Memory B cell (primary cell): ENCODE results near the gene LIMA1.
A peak's percentile ranks its signal among the peaks of the same experiment; 100 is the strongest.
"Not testable (repeated sequence)": the region's sequence is repeated elsewhere in the genome, so short reads cannot be mapped to it uniquely, and the experiment has no call there.

Source experiments
- ATAC-seq: fragments of 150-1000 bp; cut with Tn5 transposase; 2 replicates; pipeline ENCODE4 v1.10.0; 2021; ENCODE audit warnings: low read depth, mild to moderate bottlenecking, moderate library complexity
- DNase-seq, 2 donors: peaks; one replicate each; pipeline ENCODE4 v3.0.0; 2022; ENCODE audit warnings: low spot score in 2 of 2
- H3K27ac Mint-ChIP-seq: one replicate; pipeline ENCODE4 v1.8.0; 2022; ENCODE audit warnings: mild to moderate bottlenecking, moderate library complexity, mixed read lengths
- H3K27me3 Mint-ChIP-seq: one replicate; pipeline ENCODE4 v1.8.0; 2022; ENCODE audit warnings: mixed read lengths
- H3K36me3 Mint-ChIP-seq: one replicate; pipeline ENCODE4 v1.8.0; 2022; ENCODE audit warnings: mild to moderate bottlenecking, mixed read lengths
- H3K4me1 Mint-ChIP-seq: one replicate; pipeline ENCODE4 v1.8.0; 2022; ENCODE audit warnings: mixed read lengths
- H3K4me3 Mint-ChIP-seq: one replicate; pipeline ENCODE4 v1.8.0; 2022; ENCODE audit warnings: mild to moderate bottlenecking, moderate library complexity, mixed read lengths
- H3K9me3 Mint-ChIP-seq: one replicate; pipeline ENCODE4 v1.8.0; 2022; ENCODE audit warnings: mixed read lengths

LIMA1 gene

GRCh38 chr12:50248883-50249282 lies 34.4 kb downstream of the LIMA1 start:
- Mint-ChIP-seq H3K27me3 (peaks cover 14% of the 10 kb centered on the region), H3K4me3 (no peak overlapping the region), H3K27ac (no peak overlapping the region), H3K4me1 (peaks cover 3% of the 10 kb centered on the region), H3K36me3 (peaks cover 10% of the 10 kb centered on the region), H3K9me3 (no peaks in the 10 kb centered on the region)
- no peak for ATAC-seq
- DNase-seq = no peak

GRCh38 chr12:50248411-50248810 lies 34.9 kb downstream of the LIMA1 start:
- Mint-ChIP-seq H3K9me3 (no peaks in the 10 kb centered on the region), H3K36me3 (peaks cover 10% of the 10 kb centered on the region), H3K4me3 (no peak overlapping the region), H3K27me3 (peaks cover 14% of the 10 kb centered on the region), H3K27ac (no peak overlapping the region), H3K4me1 (peaks cover 2% of the 10 kb centered on the region)
- no peak for DNase-seq
- no peak for ATAC-seq

DNA sequence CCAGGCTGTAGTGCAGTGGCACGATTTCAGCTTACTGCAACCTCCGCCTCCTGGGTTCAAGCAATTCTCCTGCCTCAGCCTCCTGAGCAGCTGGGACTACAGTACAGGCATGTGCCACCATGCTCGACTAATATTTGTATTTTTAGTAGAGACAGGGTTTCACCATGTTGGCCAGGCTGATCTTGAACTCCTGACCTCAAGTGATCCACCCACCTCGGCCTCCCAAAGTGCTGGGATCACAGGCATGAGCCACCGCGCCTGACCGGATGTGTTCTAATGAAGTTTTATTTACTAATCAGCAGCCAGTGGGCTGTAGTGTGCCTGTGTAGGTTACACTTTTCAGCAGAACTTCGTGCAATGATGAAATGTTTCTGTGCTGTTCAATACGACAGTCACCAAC lies 35.7 kb downstream of the LIMA1 start:
- H3K27ac Mint-ChIP-seq, H3K9me3 Mint-ChIP-seq, ATAC-seq, H3K36me3 Mint-ChIP-seq, H3K4me3 Mint-ChIP-seq, DNase-seq, H3K4me1 Mint-ChIP-seq: not testable (repeated sequence)
- peaks cover 14% of the 10 kb centered on the region for H3K27me3 Mint-ChIP-seq

GRCh38 chr12:50246873-50247612 lies 36.3 kb downstream of the LIMA1 start:
- no peak overlapping the region for H3K4me3 Mint-ChIP-seq
- H3K4me1 Mint-ChIP-seq = peaks cover 2% of the 10 kb centered on the region
- DNase-seq = no peak
- peaks cover 14% of the 10 kb centered on the region for H3K27me3 Mint-ChIP-seq
- no peak overlapping the region for H3K27ac Mint-ChIP-seq
- H3K9me3 Mint-ChIP-seq = no peaks in the 10 kb centered on the region
- peaks cover 10% of the 10 kb centered on the region for H3K36me3 Mint-ChIP-seq
- no peak for ATAC-seq

DNA sequence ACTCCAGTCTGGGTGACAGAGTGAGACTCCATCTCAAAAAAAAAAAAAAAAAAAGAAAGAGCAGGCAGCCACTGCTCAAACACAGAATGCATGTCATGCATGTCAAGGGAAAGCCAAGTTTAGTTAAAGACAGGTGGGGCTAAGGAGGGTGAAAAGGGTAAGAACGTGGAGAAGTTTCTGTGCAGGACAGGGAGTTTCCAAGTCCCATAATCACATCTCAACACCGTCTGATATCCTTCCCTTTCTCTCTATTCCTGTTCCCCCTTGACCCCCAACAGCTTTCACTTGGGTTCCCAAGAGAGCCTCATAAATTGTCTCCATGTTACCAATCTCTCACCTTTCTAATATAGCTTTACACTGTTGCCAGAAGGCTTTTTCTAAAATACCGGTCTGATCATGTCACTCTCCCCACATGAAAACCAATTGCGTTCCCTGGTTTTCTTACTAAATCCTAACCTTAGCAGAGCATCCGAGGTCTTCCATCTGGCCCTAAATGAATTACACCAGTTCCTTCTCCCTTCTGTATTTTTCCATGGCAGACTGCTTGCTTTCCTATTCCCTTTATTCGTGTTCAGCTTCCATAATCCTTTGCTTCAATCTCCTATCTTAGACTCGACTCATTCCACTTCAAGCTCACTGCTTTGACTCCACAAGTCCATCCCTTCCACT lies 37.0 kb downstream of the LIMA1 start:
- peaks cover 14% of the 10 kb centered on the region for H3K27me3 Mint-ChIP-seq
- H3K27ac Mint-ChIP-seq = no peak overlapping the region
- peaks cover 10% of the 10 kb centered on the region for H3K36me3 Mint-ChIP-seq
- DNase-seq (no peak), ATAC-seq (no peak)
- H3K9me3 Mint-ChIP-seq = no peaks in the 10 kb centered on the region
- H3K4me1 Mint-ChIP-seq = peaks cover 2% of the 10 kb centered on the region
- H3K4me3 Mint-ChIP-seq = no peak overlapping the region

- H3K4me3 Mint-ChIP-seq = no peak overlapping the region
- ATAC-seq (no peak), DNase-seq (no peak)
- H3K4me1 Mint-ChIP-seq = peaks cover 2% of the 10 kb centered on the region
- H3K27ac Mint-ChIP-seq = peak overlapping the region; percentile 24
- peaks cover 10% of the 10 kb centered on the region for H3K36me3 Mint-ChIP-seq
- H3K9me3 Mint-ChIP-seq = no peaks in the 10 kb centered on the region
- H3K27me3 Mint-ChIP-seq = peaks cover 14% of the 10 kb centered on the region
These were observed 39.8 kb downstream of the LIMA1 start for GRCh38 chr12:50243507-50243906.

DNA sequence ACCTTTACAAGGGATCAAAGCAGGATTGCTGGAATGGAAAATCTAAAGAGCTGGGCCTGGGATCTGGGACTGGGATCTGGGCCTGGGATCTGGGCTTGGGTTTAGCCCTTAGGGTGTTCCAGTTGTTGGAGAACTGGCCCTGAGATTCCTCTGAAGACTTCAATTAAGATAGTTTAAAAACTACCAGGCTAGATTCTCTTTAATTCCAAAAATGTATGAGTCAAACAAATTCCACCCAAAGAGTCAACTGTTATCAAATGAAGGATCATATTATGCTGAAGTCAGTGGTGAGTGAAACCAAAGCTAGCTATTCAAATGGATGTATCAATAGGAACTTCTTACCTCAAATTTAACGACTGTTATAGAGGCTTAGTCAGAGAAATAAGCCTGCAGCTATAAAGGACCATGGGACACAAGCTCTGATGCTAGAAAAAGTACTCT lies 40.5 kb downstream of the LIMA1 start:
- no peak overlapping the region for H3K4me3 Mint-ChIP-seq
- H3K27me3 Mint-ChIP-seq = peaks cover 14% of the 10 kb centered on the region
- no peak overlapping the region for H3K27ac Mint-ChIP-seq
- H3K4me1 Mint-ChIP-seq = peaks cover 2% of the 10 kb centered on the region
- DNase-seq = no peak
- peaks cover 8% of the 10 kb centered on the region for H3K36me3 Mint-ChIP-seq
- no peak for ATAC-seq
- no peaks in the 10 kb centered on the region for H3K9me3 Mint-ChIP-seq

DNA sequence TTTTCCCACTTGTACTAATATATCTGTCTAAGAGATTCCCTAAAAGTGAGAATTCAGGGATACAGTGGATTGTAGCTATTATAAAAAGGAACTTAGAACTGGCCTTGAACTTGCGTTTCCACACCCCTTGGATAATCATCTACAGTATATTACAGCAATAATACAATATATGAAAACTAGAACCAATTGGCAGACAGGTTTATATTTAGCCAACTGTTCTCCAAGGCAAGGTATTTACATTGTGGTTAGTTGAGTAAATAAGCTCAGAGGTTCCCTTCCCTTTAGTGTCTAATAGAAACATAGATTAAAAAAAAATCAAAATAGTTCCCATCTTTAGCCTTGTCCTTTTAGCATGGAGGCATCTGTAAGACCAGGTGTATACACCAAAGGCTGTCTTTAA lies 42.1 kb downstream of the LIMA1 start:
- Mint-ChIP-seq H3K9me3 (no peaks in the 10 kb centered on the region), H3K4me1 (no peaks in the 10 kb centered on the region)
- DNase-seq = no peak

GRCh38 chr12:50240792-50241114 lies 42.6 kb downstream of the LIMA1 start:
- H3K36me3 Mint-ChIP-seq = peaks cover 4% of the 10 kb centered on the region
- ATAC-seq = no peak
- H3K27ac Mint-ChIP-seq = no peak overlapping the region
- H3K4me1 Mint-ChIP-seq = no peaks in the 10 kb centered on the region
- H3K27me3 Mint-ChIP-seq = peaks cover 10% of the 10 kb centered on the region
- no peak for DNase-seq
- H3K9me3 Mint-ChIP-seq = no peaks in the 10 kb centered on the region
- H3K4me3 Mint-ChIP-seq = no peak overlapping the region

More for the DNA sequence above, 42.1 kb downstream of the LIMA1 start:
- Mint-ChIP-seq H3K27ac (no peak overlapping the region), H3K4me3 (no peak overlapping the region), H3K36me3 (peaks cover 4% of the 10 kb centered on the region), H3K27me3 (peaks cover 10% of the 10 kb centered on the region)
- ATAC-seq = no peak

- Mint-ChIP-seq H3K4me3 (no peak overlapping the region), H3K4me1 (no peaks in the 10 kb centered on the region), H3K36me3 (peaks cover 4% of the 10 kb centered on the region), H3K27ac (no peak overlapping the region), H3K27me3 (peaks cover 7% of the 10 kb centered on the region), H3K9me3 (no peaks in the 10 kb centered on the region)
- no peak for DNase-seq
- no peak for ATAC-seq
These were observed 43.1 kb downstream of the LIMA1 start for GRCh38 chr12:50240096-50240791.

DNA sequence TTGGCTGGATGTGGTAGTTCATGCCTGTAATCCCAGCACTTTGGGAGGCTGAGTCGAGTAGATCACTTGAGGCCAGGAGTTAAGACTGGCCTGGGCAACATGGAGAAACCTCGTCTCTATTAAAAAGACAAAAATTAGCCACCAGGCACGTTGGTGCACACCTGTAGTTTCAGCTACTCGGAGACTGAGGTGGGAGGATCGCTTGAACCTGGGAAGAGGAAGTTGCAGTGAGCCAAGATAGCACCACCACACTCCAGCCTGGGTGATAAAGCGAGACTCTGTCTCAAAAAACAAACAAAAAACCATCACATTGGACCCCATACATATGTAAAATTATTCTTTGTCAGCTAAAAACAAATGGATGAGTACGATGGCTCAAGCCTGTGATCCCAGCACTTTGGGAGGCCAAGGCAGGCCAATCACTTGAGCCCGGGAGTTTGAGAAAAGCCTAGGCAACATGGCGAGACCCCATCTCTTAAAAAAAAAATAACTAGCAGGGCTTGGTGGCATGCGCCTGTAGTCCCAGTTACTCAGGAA lies 43.9 kb downstream of the LIMA1 start:
- Mint-ChIP-seq H3K4me1 (no peaks in the 10 kb centered on the region), H3K4me3 (no peak overlapping the region), H3K27ac (no peak overlapping the region), H3K9me3 (no peaks in the 10 kb centered on the region), H3K36me3 (no peaks in the 10 kb centered on the region), H3K27me3 (peaks cover 2% of the 10 kb centered on the region)
- no peak for ATAC-seq
- no peak for DNase-seq

DNA sequence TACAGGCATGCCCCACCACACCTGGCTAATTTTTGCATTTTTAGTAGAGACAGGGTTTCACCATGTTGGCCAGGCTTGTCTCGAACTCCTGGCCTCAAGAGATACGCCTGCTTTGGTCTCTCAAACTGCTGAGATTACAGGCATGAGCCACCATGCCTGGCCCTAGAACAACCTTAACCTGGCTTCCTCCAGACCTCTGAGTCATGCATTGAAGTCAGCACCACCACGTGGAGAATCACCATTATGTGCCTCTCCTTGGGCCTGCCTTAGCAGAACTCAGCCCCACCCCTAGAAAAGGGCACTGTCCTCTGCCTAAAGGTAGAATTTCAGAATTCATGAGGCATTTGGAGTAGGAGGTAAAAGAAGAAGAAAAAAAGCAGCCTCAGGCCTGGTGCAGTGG lies 49.0 kb downstream of the LIMA1 start:
- DNase-seq (no peak), ATAC-seq (no peak)
- peaks cover 2% of the 10 kb centered on the region for H3K27me3 Mint-ChIP-seq
- H3K4me1 Mint-ChIP-seq = no peaks in the 10 kb centered on the region
- no peaks in the 10 kb centered on the region for H3K9me3 Mint-ChIP-seq
- H3K27ac Mint-ChIP-seq = no peak overlapping the region
- H3K4me3 Mint-ChIP-seq = no peak overlapping the region
- no peaks in the 10 kb centered on the region for H3K36me3 Mint-ChIP-seq

DNA sequence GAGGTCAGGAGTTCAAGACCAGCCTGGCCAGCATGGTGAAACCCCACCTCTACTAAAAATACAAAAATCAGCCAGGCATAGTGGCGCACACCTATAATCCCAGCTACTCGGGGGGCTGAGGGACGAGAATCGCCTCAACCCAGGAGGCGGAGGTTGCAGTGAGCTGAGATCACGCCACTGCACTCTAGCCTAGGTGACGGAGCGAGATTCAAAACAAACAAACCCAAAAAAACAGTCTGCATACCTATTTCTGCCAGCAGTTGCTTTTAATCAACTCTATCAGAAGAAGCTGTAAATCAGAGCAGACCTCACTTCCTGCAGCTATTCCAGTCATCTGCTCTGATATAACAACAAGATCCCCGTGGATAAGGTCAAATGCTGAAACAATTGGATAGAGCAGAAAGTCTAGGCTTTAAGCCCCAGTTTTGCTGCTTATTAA lies 50.5 kb downstream of the LIMA1 start:
- H3K4me3 Mint-ChIP-seq = no peak overlapping the region
- no peak for ATAC-seq
- H3K36me3 Mint-ChIP-seq = no peaks in the 10 kb centered on the region
- peaks cover 2% of the 10 kb centered on the region for H3K27me3 Mint-ChIP-seq
- H3K4me1 Mint-ChIP-seq = no peaks in the 10 kb centered on the region
- H3K27ac Mint-ChIP-seq = no peak overlapping the region
- DNase-seq = no peak
- H3K9me3 Mint-ChIP-seq = no peaks in the 10 kb centered on the region

GRCh38 chr12:50232206-50232605 lies 51.1 kb downstream of the LIMA1 start:
- ATAC-seq (no peak), DNase-seq (no peak)
- peaks cover 2% of the 10 kb centered on the region for H3K27me3 Mint-ChIP-seq
- H3K27ac Mint-ChIP-seq = no peak overlapping the region
- no peak overlapping the region for H3K4me3 Mint-ChIP-seq
- no peaks in the 10 kb centered on the region for H3K9me3 Mint-ChIP-seq
- H3K36me3 Mint-ChIP-seq = no peaks in the 10 kb centered on the region
- no peaks in the 10 kb centered on the region for H3K4me1 Mint-ChIP-seq
